ENCODE data around the gene RASD2. TPM values are rescaled to one million over a fixed set of nuclear protein-coding genes. Genes with fewer than 3 reads are reported as not detected.

The RASD2 gene
- total RNA-seq, 1 experiment from 2014 or later, result 2.4 TPM

GRCh38 chr22:35509451-35509850 lies 31.2 kb upstream of the RASD2 start:
- POLR2A ChIA-PET, result interaction anchor here (0.6 kb wide), 1 partner anchor 11 kb away, joined by 3 read pairs; no protein-coding TSS in a partner anchor

More at GRCh38 chr22:35509451-35509850, 31.2 kb upstream of the RASD2 start:
- no peak overlapping the region for H2AFZ ChIP-seq (ENCODE audit: low read depth, low read length, poor library complexity, severe bottlenecking)
- H3K4me1 ChIP-seq (ENCODE audit: control insufficient read depth in 1 of 2, insufficient read depth in 2 of 2, low read length in 2 of 2), result no peaks in the 10 kb centered on the region
- no peaks in the 10 kb centered on the region for H3K79me2 ChIP-seq (ENCODE audit: insufficient read depth, low read length)
- BruUV-seq (replicated peaks), result no TSS peak
- H3K36me3 ChIP-seq (ENCODE audit: control insufficient read depth in 1 of 2, insufficient read depth in 2 of 2, low read length in 2 of 2), result no peaks in the 10 kb centered on the region
- no peak overlapping the region for H3K27ac ChIP-seq (ENCODE audit: low read depth, low read length)
- CTCF ChIA-PET, result no interaction called here
- ATAC-seq (no peak), DNase-seq (ENCODE audit: low read depth, low spot score) (no peak)
- H3K4me2 ChIP-seq (ENCODE audit: low read length), result no peak overlapping the region
- H3K9me2 ChIP-seq (ENCODE audit: insufficient read depth), result no peaks in the 10 kb centered on the region; the same call in 1 of the 2 replicates
- no peak for TF ChIP-seq ATF3 (IDR thresholded peaks at IDR 0.05)
- TF ChIP-seq SIN3A (IDR thresholded peaks at IDR 0.05; ENCODE audit: low read depth), result no peak
- no peak for TF ChIP-seq REST (IDR thresholded peaks at IDR 0.05; ENCODE audit: low read depth)
- TF ChIP-seq YY1 (IDR thresholded peaks at IDR 0.05; ENCODE audit: extremely low read depth, insufficient replicate concordance, low read depth, low read length), result no peak
- no peak for TF ChIP-seq SRF (IDR thresholded peaks at IDR 0.05; ENCODE audit: low read depth)
- no peak for TF ChIP-seq FOSL1 (IDR thresholded peaks at IDR 0.05; ENCODE audit: low read depth)
- no peak for TF ChIP-seq SP1 (IDR thresholded peaks at IDR 0.05; ENCODE audit: low read depth)
- TF ChIP-seq JUND (IDR thresholded peaks at IDR 0.05), result no peak
- TF ChIP-seq CBX3 (IDR thresholded peaks at IDR 0.05; ENCODE audit: low read depth), result no peak
- TF ChIP-seq CTCF (IDR thresholded peaks at IDR 0.05 in 2 of 3, conservative IDR thresholded peaks at IDR 0.05 in 1 of 3; ENCODE audit: borderline replicate concordance in 1 of 3, insufficient read depth in 1 of 3, low read depth in 2 of 3, low read length in 2 of 3), result no peak
- no peak for TF ChIP-seq ZBTB33 (IDR thresholded peaks at IDR 0.05; ENCODE audit: extremely low read depth, insufficient replicate concordance, low read length)
- TF ChIP-seq ZNF274 (IDR thresholded peaks at IDR 0.05; ENCODE audit: low read depth, low read length), result no peak
- no peak for TF ChIP-seq EGR1 (IDR thresholded peaks at IDR 0.05; ENCODE audit: low read depth)
- RAD21 ChIA-PET (ENCODE audit: low non-redundant PET in 1 of 2, low total read pairs in 2 of 2, uncharacterized antibody in 2 of 2, unreplicated experiment in 2 of 2), result no interaction called here
- no peaks in the 10 kb centered on the region for H4K20me1 ChIP-seq (ENCODE audit: insufficient read depth)
- peaks cover 26% of the 10 kb centered on the region; the same call in 1 of the 2 replicates for H3K27me3 ChIP-seq (ENCODE audit: insufficient read depth, low read length)
- H3K9ac ChIP-seq (ENCODE audit: low read length), result no peak overlapping the region
- intact Hi-C loops (cut with micrococcal nuclease), result no loop called here
- H3K9me3 ChIP-seq (ENCODE audit: control insufficient read depth in 1 of 2, insufficient read depth in 1 of 2, low read depth in 1 of 2, low read length in 2 of 2), result no peaks in the 10 kb centered on the region
- no peak overlapping the region for H3K4me3 ChIP-seq (replicated peaks in 1 of 2; ENCODE audit: low read depth in 1 of 2, low read length in 2 of 2)

Data from HCT116 (cell line).